ENCODE results near the gene FBXL17.
A peak's percentile ranks its signal among the peaks of the same experiment; 100 is the strongest.

FBXL17 gene

DNA sequence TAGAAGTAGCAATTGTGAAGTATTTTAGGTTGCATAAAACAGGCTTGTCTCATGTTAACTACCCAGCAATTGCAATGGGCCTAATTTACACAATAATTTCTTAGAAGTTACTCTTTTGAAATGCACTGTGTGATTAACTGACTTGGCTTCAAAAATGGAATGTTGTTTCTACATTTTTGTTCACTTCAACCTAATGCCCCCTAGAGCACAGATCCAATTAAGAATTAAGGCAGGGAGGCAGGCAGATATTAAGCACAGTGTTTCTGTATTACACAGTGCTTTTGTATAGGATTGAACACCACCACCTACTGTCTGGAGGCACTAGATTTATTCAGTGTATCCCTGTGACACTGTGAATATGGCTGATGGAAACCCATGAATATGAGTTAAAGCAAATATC is 302.1 kb downstream of the FBXL17 start:
- peak; percentile 53 to 65 for DNase-seq

DNA sequence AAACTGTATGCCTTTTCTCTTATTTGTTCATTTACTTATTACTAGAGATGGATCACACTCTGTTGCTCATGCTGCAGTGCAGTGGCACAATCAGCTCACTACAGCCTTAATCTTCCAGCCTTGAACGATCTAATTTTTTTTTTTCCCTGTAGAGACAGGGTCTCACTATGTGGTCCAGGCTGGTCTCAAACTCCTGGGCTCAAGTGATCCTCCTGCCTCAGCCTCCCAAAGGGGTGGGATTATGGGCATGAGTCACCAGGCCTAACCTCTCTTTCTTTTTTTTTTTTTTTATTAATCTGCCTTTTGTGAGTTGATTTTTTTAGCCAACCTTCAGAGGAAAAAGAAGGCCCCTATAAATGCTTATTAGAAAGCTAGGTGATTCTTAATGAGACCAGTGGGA is 303.0 kb downstream of the FBXL17 start:
- DNase-seq, result no peak

DNA sequence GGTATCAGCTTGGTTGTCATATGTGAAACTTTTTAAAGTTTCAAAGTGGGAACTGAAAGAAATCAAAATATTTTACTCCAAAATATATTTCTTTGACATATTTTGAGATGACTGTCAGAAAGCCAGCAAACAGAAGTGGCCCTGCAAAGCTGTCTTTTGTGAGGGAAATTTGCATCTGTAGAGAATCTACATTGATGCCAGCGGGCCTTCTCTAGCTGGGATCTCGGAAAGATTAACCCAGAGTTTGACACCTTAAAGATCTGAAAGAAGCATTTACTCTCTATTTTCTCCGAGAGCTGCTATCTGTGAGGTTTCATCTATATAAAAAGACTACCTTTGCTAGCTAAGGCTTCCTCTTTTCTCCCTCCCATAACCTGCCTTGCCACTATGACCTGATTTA is 303.6 kb downstream of the FBXL17 start:
- DNase-seq, result no peak

DNA sequence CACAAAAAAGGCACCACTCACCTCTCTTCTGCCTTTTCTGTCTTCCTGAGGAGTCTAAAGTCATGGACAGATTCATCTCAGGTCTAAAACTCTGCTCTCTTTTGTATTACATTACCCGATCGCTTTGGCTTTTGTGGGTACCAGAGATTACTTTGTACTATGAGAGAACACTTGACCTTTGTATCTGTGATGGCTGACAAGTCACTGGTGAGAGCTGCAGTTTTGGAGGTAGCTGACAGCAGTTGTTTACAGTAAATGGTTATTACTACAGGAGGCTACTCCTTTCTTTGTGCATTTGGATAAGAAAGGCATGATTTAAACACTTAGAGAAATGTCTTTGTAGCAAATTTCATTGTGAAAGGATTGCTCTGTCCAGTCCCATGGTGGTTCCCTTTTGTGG is 307.3 kb downstream of the FBXL17 start:
- DNase-seq, result no peak

DNA sequence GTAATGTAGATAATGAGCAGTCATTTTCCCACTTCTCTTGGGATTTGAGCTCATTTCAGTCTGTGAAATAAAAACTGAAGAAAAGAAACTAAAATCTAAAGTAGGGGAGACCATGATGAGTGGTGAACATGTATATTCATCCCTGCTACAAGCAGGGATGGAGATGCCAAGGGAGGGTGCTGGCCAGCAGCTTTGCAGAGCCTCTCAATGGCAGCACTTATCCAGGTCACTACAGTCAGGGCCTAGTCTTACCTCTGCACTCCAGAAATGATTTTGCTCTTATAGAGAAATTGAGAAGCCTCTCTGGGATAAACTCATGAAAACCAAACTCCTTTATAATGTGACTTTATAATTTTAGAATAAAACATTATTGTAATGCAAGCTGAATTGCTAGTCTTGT is 317.6 kb downstream of the FBXL17 start:
- no peak for DNase-seq

DNA sequence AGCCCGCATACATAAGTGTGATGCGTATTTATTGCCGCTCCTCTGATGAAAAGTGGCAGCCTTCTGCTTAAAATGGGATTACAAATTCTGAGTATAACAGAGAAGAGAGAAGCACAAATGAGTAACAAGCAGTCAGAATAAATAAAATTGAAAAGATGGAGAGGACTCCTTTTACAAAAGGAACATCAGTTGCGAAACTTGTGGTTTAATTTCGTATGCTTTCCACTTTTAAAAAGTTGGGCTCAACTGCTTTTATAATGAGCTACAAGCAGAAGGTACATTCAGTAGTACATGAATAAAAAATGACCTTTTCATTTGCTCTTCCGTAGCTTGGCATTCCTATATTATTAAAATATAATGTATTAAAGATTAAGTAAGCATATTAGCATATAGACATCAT is 320.0 kb downstream of the FBXL17 start:
- DNase-seq, result peak; percentile 68 to 77

DNA sequence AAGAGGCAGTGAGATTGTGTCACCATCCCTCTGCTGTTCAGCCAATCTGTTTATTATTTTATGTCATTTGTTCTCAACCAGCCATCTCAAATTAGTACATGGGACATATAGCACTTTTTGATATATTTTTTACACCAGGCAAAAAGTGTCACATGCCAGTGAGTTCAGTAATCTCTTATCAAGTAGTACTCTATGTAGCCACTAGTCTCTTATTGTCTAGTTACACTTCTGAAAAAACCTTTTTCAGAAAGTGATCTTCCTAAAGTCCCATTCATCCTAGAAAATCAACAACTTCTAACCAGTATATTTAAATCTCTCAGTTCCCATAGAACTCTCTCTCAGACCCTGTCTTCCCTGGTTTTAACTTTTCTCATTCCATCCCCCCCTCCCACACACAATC is 321.6 kb downstream of the FBXL17 start:
- no peak for DNase-seq

DNA sequence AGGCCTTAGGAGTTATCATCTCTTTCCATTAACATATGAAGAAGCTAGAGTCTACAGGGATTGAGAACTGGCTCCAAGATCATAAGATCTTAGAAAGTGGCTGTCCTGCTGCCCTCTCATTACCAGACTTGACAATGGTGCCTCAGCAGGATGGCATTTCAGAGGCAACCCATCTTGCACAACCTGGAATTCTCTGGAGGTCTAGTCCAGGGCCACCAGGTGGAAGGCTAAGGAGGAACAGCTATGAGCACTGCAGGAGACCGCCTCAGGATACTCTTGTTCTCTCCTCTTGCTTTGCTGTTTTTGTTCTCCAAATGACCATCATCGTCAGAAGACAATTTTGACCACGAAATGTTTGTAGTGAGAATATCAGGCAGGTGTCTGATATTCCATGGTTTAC is 322.6 kb downstream of the FBXL17 start:
- DNase-seq, result no peak

DNA sequence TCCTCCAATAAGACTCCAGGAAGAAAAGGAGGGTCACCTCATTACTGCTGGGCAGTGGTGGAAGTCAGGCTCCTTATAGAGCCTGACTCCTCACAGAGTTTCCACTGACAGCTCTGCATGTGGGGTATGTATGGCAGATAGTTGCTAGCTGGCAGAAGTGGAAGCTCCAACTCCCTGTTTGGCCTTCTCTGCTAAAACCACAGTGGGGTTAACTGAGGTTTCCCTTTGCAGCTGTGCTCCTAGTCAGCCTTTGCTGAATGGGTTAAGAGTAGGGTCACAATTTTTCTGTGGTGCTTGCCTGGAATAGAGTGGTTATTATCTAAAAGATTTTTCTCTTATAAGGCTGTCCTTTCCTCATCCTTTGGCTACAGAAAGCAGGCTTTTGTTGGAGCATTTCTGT is 327.5 kb downstream of the FBXL17 start:
- no peak for DNase-seq

DNA sequence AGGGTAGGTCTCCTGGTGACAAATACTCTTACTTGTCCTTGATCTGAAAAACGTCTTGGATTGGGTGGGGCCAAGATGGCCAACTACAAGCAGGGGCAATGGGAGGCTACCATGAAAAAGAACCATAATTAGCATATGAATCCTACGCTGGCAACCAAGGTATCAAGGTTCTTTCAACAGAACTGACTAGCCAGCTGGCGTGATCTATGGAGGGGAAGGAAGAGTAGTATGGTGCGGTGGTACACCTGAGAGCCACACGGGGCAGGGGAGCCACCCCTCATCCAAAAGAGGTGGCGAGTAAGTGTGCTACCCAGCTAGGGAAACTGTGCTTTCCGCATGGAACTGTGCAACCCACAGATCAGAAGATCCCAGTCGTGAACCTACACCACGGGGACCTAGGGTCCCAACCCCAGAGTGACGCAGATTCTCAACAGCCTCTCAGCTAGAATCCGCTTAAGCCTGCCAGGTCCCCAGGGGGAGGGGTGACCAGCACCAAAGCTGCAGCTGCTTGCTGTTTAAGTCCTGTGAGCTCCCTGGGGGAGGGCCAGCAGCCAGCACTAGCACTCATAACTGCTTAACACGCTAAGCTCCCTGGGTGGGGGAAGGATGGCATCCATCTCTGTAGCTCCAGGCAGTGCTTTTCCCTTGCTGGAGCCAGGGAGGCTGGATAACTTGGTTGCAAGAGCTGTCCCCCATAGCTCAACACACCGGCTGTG is 334.8 kb downstream of the FBXL17 start:
- DNase-seq, result no peak

DNA sequence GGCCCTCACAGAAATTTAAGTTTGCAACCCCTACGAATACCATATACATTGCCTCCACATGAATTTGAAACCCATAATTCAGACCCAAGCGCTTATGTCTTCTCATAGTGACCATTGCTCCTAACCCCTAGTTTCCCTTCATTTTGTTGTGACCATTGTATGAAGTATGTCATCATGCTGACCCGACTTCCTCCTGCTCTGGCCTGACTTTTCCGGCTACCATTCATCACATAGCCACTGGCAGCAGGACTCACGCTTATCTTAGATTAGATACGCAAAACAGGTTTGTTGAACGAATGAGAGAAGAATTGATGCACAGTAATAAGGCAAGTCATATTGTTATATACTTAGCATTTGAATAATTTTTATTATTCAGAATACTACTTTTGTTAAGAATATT is 345.4 kb downstream of the FBXL17 start:
- DNase-seq, result no peak

DNA sequence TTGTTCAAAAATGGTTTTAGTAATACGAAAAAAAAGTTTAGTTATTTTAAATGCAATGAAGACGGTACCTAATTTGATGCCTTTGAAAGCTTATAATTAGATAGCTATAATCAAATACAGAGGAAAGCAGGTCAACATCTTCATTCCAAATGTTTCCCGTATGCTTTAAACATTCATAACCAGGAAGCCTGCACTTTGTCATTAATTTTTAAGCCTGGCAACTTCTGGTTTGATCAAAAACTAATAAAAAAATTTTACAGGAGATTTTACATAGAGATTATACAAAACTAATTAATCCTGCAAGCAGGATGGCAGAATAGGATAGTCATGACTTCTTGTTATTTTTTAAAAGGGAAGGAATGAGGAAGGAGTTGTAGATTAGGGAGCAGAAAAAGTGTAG is 353.0 kb downstream of the FBXL17 start:
- DNase-seq, result no peak

DNA sequence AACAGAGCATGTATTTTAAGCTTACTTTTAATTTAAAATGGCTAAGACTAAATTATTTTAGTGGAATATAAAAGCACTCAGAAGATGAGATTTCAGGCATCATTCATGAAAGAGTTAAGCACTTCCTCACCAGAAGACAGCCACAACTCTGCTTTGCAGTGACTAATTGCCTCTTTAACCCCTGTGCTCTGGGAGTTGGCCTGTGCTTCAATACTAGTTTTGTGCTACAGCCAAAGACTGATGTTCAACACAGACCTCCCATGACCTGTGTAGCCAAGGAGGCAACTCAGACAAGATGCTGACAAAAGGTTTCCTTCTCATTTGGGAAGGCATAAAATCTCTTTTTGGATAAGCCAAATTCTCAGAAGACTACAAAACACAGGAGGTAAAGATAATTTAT is 353.5 kb downstream of the FBXL17 start:
- DNase-seq, result no peak

DNA sequence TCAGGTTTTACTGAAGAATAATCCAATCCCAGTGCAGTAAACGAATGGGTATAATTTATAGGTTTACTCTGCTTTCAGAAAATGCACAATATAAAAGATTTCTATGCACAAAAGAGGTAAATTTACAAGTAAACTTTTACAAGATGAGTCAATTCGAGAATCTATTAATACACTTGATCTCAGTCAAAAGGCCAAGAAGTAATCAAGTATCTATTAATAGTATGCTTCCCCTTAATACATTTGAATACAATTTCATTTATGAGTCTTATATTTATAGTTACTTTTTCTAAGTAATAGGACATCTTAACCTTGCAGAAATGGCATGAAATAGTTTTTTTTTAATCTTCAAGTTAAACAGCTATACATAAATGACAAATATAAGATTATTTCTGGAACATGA is 355.9 kb downstream of the FBXL17 start:
- no peak for DNase-seq

DNA sequence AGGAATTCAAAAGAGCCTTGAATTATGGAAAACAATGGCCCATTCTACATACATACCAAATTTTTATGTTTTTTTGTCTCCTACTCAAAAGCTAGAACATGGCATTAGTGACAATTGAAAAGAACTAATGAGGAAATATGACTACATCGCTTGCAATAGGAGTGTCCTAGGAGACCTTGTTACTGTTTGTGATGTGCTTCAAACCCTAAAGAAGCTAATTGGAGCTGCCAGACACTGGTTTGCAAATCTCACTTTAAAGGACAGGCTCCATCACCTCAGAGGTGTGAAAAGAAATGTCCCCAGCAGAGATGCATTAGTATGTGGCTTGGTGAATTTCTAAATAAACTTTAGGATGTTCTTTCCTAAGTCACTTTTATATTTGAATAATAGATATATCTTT is 356.9 kb downstream of the FBXL17 start:
- no peak for DNase-seq

DNA sequence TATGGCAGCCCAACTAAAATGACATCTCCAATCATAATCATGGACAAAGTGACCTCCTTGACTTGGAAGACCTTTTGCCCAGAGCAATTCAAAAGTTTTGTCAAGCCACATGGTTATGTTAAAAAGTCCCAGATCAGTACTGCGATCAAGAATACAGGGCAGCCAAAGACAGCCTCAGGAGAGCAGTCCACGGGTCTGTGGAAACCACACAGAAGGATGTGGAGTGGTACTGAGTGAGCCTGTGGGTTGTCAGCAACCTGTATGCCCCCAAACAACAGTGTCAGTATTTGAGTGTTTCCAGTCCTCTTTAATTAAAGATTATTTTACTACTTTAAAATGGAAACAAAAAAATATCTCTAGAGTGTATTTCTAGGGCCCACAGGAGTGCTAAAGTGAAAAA is 365.8 kb downstream of the FBXL17 start:
- DNase-seq, result no peak

DNA sequence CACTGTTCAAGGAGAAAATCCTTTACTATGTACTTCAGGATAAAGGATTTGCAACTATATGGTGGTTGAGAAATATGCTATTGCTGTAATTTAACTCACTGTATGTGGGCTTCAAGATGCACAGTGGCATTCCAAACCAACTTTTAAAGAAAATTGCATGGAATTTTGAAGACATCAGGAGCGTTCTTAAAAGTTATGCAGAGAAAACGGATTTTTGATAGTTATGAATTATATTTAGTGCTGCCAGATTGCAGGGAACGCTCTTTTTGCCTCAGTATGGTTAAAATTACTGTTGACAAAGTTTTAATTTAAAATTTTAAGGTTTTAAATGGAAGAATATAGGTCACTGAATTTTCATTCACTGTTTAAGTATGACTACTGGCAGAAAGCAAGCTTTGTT is 375.1 kb downstream of the FBXL17 start:
- no peak for DNase-seq

DNA sequence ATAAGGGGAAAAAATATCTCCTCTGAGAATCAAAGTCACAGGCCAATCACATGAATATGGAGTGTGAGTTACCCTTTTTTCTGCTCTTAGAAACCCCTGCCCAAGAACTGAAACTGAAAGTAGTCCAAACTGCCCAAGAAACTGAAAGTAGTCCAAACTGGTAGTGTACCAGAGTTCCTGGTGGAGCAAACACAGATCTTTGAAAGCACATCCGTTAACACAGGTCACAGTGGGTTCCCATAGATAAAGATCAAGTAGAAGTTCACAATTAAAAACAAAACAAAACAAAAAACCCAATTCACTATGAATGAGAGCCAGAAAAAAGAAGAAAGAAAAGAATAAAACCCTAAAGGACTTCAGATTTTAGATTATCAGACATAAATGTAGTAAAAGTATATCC is 378.7 kb downstream of the FBXL17 start:
- peak; percentile 35 to 50 for DNase-seq

DNA sequence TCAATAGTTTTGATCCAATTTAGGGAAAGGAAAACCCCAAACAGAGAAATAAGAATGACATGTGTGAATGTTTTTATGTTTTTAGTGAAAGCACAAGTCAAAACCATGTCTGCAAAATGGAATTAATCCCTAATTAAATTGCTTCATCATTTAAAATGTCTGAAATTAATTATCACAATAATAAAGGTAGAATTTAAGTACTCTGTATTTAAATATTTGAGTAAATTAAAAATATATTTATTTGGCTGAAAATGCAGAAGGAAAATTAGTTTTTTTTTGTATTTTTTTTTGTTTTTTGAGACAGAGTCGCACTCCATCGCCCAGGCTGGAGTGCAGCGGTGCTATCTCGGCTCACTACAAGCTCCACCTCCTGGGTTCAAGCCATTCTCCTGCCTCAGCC is 380.7 kb downstream of the FBXL17 start:
- no peak for DNase-seq

DNA sequence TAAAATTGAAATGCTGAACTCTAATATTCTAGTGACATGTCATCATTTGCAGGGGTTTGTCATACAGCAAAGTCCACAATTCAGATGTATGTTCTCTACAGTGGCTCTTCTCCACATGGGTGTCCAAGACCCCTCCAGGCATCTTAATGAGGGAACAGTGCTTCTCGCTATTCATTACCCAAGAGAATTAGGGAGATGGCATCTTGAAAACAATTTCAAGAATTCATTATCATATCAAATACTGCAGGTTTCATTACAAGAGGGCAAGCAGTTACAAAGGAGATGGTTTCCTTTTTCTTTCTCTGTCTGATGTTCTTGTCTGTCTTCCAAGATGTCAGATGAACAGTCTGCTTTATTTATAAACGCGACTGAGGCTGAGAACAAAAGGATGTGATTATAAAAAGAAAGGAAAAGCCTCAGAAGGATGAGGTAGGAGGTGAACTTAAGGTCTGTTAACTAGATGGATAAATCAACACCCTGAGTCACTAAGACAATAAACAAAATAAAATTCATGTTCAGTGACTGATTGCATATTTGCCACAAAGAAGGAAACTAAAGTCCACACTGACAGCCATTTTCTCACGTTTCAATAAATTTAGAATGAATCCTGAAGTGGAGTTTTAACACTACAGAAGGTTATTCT is 384.4 kb downstream of the FBXL17 start:
- no peak for DNase-seq

DNA sequence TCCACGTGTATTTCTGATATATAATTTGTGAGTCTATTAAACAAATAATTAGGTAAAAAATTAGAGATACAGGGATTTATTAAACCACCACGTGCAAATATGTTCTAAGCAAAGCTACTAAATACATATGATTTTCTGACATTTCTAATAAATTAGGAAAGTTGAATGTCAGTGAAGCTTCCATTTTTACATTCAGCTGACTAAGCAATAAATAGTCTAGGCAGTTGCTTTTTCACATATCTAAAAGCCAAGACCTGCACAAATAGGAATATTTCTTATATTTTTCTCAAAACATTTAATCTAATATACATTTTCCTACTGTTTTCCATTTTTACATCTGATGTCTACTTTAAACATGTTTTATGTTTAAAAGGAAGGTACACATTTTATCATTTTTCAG is 388.6 kb downstream of the FBXL17 start:
- DNase-seq, result no peak

DNA sequence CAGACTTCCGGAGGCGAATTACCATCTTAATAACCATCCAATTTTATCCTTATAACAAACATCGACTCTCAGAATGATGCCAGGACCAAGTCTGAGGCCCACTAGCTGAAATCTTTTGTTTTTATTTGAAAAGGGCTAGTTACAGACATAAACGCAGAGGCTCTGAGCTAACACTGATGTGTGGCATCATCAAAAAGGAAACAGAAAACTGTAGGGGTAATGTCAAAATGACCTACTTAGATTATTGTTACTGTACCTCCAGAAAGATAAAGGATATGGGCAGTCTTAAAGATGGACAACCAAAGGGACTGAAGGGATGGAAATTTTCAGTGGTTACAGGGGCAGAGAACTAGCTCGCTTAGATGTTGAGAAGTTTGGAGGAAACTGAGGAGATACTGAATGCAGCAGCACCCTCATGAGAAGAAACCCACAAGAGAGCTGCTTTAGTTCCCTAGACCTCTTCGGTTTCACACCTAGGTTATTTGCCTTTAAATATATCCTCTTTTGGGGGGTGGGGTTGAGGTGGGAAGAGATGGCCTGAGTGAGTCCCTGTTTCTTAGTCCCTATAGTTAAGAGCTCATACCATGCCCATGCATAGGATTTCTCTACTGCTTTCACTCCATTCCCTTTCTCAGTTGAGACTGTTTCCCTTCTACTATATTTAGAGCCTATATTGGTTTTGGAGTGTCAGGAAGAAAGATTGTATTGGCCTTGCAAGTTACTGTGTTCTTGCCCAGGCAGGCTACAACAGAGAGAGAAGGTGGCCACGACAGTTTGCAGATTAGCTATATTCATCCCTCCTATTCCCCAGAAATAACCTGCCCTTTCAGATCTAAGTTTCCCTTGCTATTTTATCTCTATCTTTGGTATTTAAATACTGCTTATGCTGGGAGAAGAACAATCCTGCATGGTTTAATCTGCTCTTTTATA is 390.8 kb downstream of the FBXL17 start:
- no peak for DNase-seq

DNA sequence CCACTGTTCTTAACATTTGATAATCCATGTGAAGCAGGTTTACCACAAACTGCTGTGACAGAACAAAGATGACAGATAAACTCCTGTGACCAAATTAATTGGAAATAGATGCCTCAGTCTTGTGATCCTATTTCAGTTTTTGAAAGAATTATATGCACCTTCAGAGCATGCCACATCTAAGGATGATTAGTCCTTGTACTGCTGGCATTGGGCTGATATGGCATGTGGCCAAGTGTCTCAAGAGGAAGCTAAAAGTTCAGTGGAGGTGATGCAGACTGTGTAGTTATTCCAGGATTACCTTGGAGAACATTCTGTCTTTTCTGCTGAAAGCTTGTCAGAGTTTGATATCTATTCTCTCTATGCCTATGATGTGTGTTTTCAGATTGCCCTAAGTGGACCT is 396.8 kb downstream of the FBXL17 start:
- peak; percentile 24 to 45 for DNase-seq
